ENCODE measurements around the gene SATB1.

DNA sequence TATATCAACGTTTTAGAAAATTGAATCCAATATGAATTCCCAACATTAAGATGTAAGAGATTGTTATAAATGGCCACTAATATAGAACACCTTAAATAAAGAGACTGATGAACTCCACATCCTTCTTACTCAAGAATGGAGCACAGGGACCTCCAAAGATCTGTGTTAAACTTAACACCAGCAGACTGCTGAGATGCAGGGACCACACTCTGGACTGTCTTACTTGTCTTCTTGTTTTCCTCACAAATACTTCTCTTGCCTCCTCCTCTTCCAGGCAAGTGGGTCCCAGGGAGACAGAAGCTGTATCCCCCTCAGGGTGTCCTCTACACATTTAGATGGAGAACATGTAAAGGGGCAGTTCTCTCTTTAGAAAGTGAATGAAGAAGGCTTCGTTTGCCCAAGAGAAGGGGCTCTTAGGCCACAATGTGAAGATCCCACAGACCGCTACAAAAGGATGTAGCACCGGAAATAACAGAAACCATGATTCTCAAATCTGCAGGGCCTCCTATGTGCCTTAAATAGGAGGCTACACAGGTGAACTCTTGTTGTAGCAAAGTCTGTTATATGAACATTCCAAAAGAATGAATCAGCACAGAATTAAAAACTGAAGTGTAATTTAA lies 52.2 kb downstream of the SATB1 start:
- TF ChIP-seq POLR2A (IDR thresholded peaks at IDR 0.05): no peak
- TF ChIP-seq, protein P1, sequence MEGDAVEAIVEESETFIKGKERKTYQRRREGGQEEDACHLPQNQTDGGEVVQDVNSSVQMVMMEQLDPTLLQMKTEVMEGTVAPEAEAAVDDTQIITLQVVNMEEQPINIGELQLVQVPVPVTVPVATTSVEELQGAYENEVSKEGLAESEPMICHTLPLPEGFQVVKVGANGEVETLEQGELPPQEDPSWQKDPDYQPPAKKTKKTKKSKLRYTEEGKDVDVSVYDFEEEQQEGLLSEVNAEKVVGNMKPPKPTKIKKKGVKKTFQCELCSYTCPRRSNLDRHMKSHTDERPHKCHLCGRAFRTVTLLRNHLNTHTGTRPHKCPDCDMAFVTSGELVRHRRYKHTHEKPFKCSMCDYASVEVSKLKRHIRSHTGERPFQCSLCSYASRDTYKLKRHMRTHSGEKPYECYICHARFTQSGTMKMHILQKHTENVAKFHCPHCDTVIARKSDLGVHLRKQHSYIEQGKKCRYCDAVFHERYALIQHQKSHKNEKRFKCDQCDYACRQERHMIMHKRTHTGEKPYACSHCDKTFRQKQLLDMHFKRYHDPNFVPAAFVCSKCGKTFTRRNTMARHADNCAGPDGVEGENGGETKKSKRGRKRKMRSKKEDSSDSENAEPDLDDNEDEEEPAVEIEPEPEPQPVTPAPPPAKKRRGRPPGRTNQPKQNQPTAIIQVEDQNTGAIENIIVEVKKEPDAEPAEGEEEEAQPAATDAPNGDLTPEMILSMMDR (IDR thresholded peaks at IDR 0.05): no peak

Data from body of pancreas (tissue), 4 donors.